Thymus (tissue), 11 donors: ENCODE results near the gene PSMB8. TPM values are rescaled to one million over a fixed set of nuclear protein-coding genes. Genes with fewer than 3 reads are reported as not detected.
"Not testable (repeated sequence)": the region's sequence is repeated elsewhere in the genome, so short reads cannot be mapped to it uniquely, and the experiment has no call there.

Experiments
- DNase-seq, 9 donors: peaks; one replicate each; pipeline ENCODE4 v3.0.0-alpha.2; 2013; ENCODE audit warnings: low spot score in 9 of 9, low read depth in 6 of 9, missing footprints in 1 of 9
- H3K27ac ChIP-seq, 2 donors: one replicate each; pipeline ENCODE4 v1.5.1; 2013; ENCODE audit warnings: control low read depth in 1 of 2, low read depth in 1 of 2, low read length in 1 of 2, mild to moderate bottlenecking in 1 of 2, moderate library complexity in 1 of 2
- H3K27me3 ChIP-seq, 2 donors: one replicate each; pipeline ENCODE4 v1.5.1; 2013; ENCODE audit warnings: low read length in 1 of 2; ENCODE audit not compliant: control insufficient read depth in 2 of 2, insufficient read depth in 1 of 2
- H3K36me3 ChIP-seq, 2 donors: one replicate each; pipeline ENCODE4 v1.5.1; 2013; ENCODE audit warnings: low read length in 1 of 2, mild to moderate bottlenecking in 1 of 2, moderate library complexity in 1 of 2; ENCODE audit not compliant: control insufficient read depth in 2 of 2, insufficient read depth in 2 of 2
- H3K4me1 ChIP-seq, 2 donors: one replicate each; pipeline ENCODE4 v1.5.1; 2013; ENCODE audit warnings: low read length in 2 of 2; ENCODE audit not compliant: control insufficient read depth in 2 of 2, insufficient read depth in 2 of 2
- H3K4me3 ChIP-seq, 2 donors: one replicate each; pipeline ENCODE4 v1.5.1; 2013; ENCODE audit warnings: low read length in 2 of 2, control low read depth in 1 of 2, mild to moderate bottlenecking in 1 of 2
- H3K9me3 ChIP-seq, 2 donors: one replicate each; pipeline ENCODE4 v1.5.1; 2013; ENCODE audit warnings: low read length in 1 of 2, mild to moderate bottlenecking in 1 of 2; ENCODE audit not compliant: control insufficient read depth in 2 of 2, insufficient read depth in 1 of 2
- WGBS: extraction: QIAGEN DNeasy Blood & Tissue Kit; methylation state at CpG from one replicate; pipeline ENCODE4 v1.1.7; 2013; 5-methylcytosine and 5-hydroxymethylcytosine counted together
- polyA plus RNA-seq: library from polyadenylated mRNA; stranded (reverse); fragments of 200-250 nt; gene quantifications from one replicate; pipeline ENCODE4 v1.2.3, GENCODE V29; 2013
- total RNA-seq: library from RNA; stranded (reverse); fragments of 120-200 nt; gene quantifications from one replicate; pipeline ENCODE4 v1.2.4, GENCODE V29; 2013
- donor health status: healthy.

PSMB8 gene
- total and polyA plus RNA-seq, 2 donors, result 162 to 177 TPM

- Histone ChIP-seq H3K27me3 (peaks cover 0 to 16% of the 10 kb centered on the region in 2 donors), H3K36me3 (no peaks in the 10 kb centered on the region), H3K27ac (no peak overlapping the region), H3K9me3 (no peaks in the 10 kb centered on the region), H3K4me1 (no peaks in the 10 kb centered on the region), H3K4me3 (no peak overlapping the region)
- WGBS, result 62% methylated on average over 4 of the region's 4 CpGs
- DNase-seq, result peak; percentile 33 to 91 (median 74)
These were observed 41.9 kb upstream of the PSMB8 start for GRCh38 chr6:32885698-32886286.

DNA sequence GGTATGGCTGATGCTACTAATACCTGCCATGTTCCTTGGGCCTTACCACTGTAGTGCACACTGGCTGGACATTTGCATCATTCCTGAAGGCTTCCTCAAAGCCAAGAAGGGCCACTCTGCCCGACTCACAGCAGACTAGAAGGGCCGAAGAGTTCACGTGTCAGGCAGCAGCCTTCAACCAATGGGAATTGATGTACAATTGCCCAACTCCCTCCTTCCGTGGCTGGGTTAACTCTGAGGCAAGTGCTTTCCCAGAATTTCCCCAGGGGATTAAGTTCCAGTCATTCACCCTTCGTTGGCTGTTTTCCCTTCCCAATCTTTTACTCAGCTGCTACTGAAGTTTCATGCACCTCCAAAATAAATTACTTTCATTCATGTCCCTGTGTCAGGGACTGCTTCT lies 39.9 kb upstream of the PSMB8 start:
- WGBS, result 85% methylated on average over 5 of the region's 5 CpGs
- DNase-seq, result no peak
- Histone ChIP-seq H3K9me3 (no peaks in the 10 kb centered on the region), H3K4me3 (no peak overlapping the region), H3K27ac (no peak overlapping the region), H3K4me1 (no peaks in the 10 kb centered on the region), H3K27me3 (peaks cover 0 to 33% of the 10 kb centered on the region in 2 donors), H3K36me3 (no peaks in the 10 kb centered on the region)

- Histone ChIP-seq H3K9me3 (no peaks in the 10 kb centered on the region), H3K4me3 (no peak overlapping the region), H3K27me3 (peaks cover 0 to 35% of the 10 kb centered on the region in 2 donors), H3K4me1 (no peaks in the 10 kb centered on the region), H3K36me3 (no peaks in the 10 kb centered on the region), H3K27ac (no peak overlapping the region)
- DNase-seq, result no peak
- 48% methylated on average over 1 of the region's 1 CpG for WGBS
These were observed 39.0 kb upstream of the PSMB8 start for GRCh38 chr6:32882879-32883250.

DNA sequence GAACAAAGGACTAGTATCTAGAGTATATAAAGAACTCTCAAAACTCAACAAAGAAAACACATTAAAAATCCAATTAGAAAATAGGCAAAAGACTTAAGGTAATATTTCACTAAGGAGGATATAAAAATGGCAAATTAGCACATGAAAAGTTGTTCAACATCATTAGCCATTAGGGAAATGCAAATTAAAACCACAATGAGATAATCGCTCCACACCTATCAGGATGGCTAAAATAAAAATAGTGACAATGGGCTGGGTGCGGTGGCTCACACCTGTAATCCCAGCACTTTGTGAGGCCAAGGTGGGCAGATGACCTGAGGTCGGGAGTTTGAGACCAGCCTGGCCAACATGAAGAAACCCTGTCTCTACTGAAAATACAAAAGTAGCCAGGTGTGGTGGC lies 37.1 kb upstream of the PSMB8 start:
- H3K27me3 ChIP-seq, result peaks cover 0 to 41% of the 10 kb centered on the region in 2 donors
- not testable (repeated sequence) for H3K4me3 ChIP-seq, H3K27ac ChIP-seq, H3K36me3 ChIP-seq, H3K4me1 ChIP-seq, DNase-seq, H3K9me3 ChIP-seq
- WGBS, result 82% methylated on average over 3 of the region's 3 CpGs

GRCh38 chr6:32879691-32880090 lies 35.8 kb upstream of the PSMB8 start:
- no peak overlapping the region for H3K4me3 ChIP-seq

DNA sequence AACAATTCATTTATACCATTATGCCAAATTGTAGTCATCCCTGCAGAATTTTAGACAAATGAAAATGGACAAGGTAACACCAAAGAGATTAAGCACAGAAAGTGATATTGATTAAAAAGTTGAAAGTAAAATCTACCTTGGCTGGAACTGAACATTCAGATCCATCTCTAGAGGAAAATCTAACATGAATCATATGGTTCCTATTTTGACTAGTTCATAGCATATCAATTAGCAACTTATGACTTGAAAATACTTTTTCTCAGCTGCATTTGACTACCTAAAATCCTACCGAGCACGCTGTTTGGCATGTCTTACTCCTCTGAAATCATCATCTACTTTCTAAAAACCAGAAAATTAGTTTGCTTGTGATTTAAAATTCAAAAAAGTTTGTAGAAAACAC lies 32.8 kb upstream of the PSMB8 start:
- no peak for DNase-seq
- Histone ChIP-seq H3K9me3 (no peaks in the 10 kb centered on the region), H3K4me1 (no peaks in the 10 kb centered on the region), H3K36me3 (no peaks in the 10 kb centered on the region), H3K27me3 (peaks cover 0 to 35% of the 10 kb centered on the region in 2 donors), H3K27ac (no peak overlapping the region), H3K4me3 (no peak overlapping the region)
- 99% methylated on average over 2 of the region's 2 CpGs for WGBS

More at GRCh38 chr6:32879691-32880090, 35.8 kb upstream of the PSMB8 start:
- DNase-seq, result no peak
- peaks cover 0 to 43% of the 10 kb centered on the region in 2 donors for H3K27me3 ChIP-seq
- no peaks in the 10 kb centered on the region for H3K9me3 ChIP-seq
- no peaks in the 10 kb centered on the region for H3K36me3 ChIP-seq
- no peak overlapping the region for H3K27ac ChIP-seq
- no peaks in the 10 kb centered on the region for H3K4me1 ChIP-seq
- WGBS, result 75% methylated on average over 35 of the region's 35 CpGs

- WGBS, result 62% methylated on average over 1 of the region's 1 CpG
- H3K4me1 ChIP-seq, DNase-seq, H3K27ac ChIP-seq, H3K36me3 ChIP-seq, H3K9me3 ChIP-seq, H3K4me3 ChIP-seq: not testable (repeated sequence)
- H3K27me3 ChIP-seq, result peaks cover 0 to 19% of the 10 kb centered on the region in 2 donors
These were observed 30.1 kb upstream of the PSMB8 start for GRCh38 chr6:32873947-32874346.

DNA sequence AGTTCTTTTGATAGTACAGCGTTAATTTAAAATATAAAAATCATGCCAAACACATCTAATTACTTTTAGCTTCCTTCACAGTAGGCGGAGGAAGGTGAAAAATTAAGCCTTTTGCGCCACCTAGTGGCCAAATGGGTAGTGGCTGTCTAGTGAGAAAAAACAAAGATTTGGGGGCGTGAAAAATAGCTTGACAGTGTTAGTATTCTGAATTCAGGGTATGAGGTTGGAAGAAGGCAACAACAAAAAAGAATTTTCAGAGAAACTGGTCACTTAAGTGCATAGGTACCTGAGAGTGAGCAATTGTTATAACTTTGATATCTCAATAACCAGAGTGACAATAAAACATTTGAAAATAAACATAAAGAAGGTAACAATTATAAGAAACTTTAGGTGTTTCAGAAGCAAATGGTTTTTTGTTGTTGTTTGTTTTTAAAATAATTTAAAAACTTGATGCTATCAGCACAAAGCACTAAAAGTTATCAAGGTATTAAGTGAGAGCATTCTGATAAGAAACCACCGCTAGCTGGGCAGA lies 24.5 kb upstream of the PSMB8 start:
- 21% methylated on average over 5 of the region's 5 CpGs for WGBS
- peak in 8 of 9 donors; percentile 77 to 96 (median 92) for DNase-seq

GRCh38 chr6:32867554-32868256 lies 23.9 kb upstream of the PSMB8 start:
- 80% methylated on average over 8 of the region's 8 CpGs for WGBS
- H3K4me3 ChIP-seq, result no peak overlapping the region
- peaks cover 0 to 9% of the 10 kb centered on the region in 2 donors for H3K27me3 ChIP-seq
- DNase-seq, result no peak
- H3K27ac ChIP-seq, result peak overlapping the region in 1 of 2 donors; percentile 86
- no peaks in the 10 kb centered on the region for H3K36me3 ChIP-seq
- H3K9me3 ChIP-seq, result no peaks in the 10 kb centered on the region
- peaks cover 10 to 14% of the 10 kb centered on the region in 2 donors for H3K4me1 ChIP-seq

More for the DNA sequence above, 24.5 kb upstream of the PSMB8 start:
- Histone ChIP-seq H3K36me3 (no peaks in the 10 kb centered on the region), H3K9me3 (no peaks in the 10 kb centered on the region), H3K4me3 (no peak overlapping the region), H3K4me1 (peaks cover 10 to 14% of the 10 kb centered on the region in 2 donors), H3K27me3 (peaks cover 0 to 9% of the 10 kb centered on the region in 2 donors), H3K27ac (no peak overlapping the region)
